ENCODE measurements around the gene GH1.
"Not testable (repeated sequence)": the region's sequence is repeated elsewhere in the genome, so short reads cannot be mapped to it uniquely, and the experiment has no call there.

The GH1 gene

DNA sequence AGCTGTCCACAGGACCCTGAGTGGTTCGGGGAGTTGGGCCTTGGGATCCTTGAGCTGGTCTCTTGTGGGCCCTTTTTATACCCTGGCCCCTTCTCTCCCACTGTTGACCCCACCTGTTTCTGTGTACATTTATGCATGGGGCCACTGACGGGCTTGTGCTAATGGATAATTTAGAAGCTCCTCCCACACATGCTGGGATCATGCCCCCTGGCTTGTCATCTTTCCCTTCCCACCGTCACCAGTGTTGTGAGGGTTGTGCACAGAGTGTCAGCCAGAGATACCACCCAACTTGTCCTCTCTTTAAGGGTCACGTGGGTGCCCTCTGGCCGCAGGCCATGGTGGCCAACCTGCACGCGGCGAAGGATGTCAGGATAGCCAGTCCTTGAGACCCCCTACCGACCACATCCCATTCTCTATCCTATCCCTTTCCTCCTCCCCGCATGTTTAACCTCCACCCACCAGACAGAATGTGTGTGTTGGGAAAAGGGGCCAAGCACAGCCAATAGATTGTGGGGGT, at the start of gene GH1:
Gene GH1, minus strand, starts transcription at position 51 of the 517 bp plus-strand sequence. CDS start 63 bp downstream, outside the sequence.
- not testable (repeated sequence) for H3K9me3 ChIP-seq (ENCODE audit: control insufficient read depth in 1 of 2, low read length in 2 of 2); H3K36me3 ChIP-seq (ENCODE audit: control insufficient read depth in 1 of 2, insufficient read depth in 2 of 2, low read length in 2 of 2); H3K27ac ChIP-seq (ENCODE audit: low read depth, low read length); H3K27me3 ChIP-seq (ENCODE audit: control insufficient read depth in 1 of 2, insufficient read depth in 2 of 2, low read length in 2 of 2); H3K4me3 ChIP-seq (ENCODE audit: low read depth in 1 of 2, low read length in 2 of 2); H3K4me1 ChIP-seq (ENCODE audit: control insufficient read depth in 1 of 2, insufficient read depth in 2 of 2, low read length in 2 of 2); H3K9ac ChIP-seq (ENCODE audit: low read depth in 1 of 2, low read length in 2 of 2)

DNA sequence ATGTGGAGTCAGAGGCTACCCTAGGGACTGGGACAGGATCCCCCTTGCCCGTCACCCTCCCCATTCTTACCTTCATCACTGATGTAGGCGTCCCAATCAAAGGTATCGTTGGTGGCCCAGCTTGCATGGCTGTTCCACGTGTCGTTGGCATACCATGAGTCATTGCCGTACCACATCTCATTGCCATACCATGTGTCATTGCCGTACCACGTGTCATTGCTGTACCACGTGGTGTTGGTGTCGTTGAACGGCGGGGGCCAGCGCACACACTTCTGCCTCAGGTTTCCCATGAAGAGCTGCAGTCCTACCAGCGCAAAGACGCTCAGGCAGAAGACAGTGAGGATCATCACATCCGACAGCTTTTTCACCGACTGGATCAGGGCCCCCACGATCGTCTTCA, 49.3 kb upstream of the GH1 start:
- H3K27me3 ChIP-seq (ENCODE audit: control insufficient read depth in 1 of 2, insufficient read depth in 2 of 2, low read length in 2 of 2), result no peaks in the 10 kb centered on the region
- H3K9ac ChIP-seq (ENCODE audit: low read depth in 1 of 2, low read length in 2 of 2), result no peak overlapping the region
- no peak overlapping the region for H3K27ac ChIP-seq (ENCODE audit: low read depth, low read length)
- H3K36me3 ChIP-seq (ENCODE audit: control insufficient read depth in 1 of 2, insufficient read depth in 2 of 2, low read length in 2 of 2), result no peaks in the 10 kb centered on the region
- H3K4me1 ChIP-seq (ENCODE audit: control insufficient read depth in 1 of 2, insufficient read depth in 2 of 2, low read length in 2 of 2), result no peaks in the 10 kb centered on the region
- no peak overlapping the region for H3K4me3 ChIP-seq (ENCODE audit: low read depth in 1 of 2, low read length in 2 of 2)
- H3K9me3 ChIP-seq (ENCODE audit: control insufficient read depth in 1 of 2, low read length in 2 of 2), result no peaks in the 10 kb centered on the region

DNA sequence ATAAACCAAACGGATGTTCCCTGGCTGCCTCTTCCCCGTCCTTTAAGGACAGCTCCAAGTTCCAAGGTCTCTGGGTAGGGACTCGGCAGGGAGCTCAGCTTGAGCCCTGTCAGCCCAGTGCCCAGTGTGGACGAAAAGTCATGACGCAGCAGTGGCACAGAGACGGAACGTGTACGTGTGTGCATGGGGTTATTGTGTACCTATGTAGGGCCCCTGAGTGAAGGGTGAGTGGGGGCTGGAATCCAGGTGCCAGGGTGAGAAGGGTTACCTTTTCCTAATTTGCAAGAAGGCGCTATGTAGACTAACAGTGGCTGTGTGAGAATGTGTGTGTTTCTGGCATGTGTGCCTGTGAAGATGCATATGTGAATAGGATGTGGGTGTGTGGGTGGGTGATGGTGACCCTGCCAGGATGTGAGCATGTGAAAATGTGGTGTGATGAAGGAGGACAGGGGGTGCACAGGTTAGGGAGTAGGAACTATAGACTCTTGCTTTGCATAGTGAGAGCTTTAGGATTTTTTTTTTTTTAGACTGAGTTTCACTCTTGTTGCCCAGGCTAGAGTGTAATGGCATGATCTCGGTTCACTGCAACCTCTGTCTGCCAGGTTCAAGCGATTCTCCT, 48.1 kb upstream of the GH1 start:
- Histone ChIP-seq H3K27ac (ENCODE audit: low read depth, low read length) (no peak overlapping the region), H3K4me1 (ENCODE audit: control insufficient read depth in 1 of 2, insufficient read depth in 2 of 2, low read length in 2 of 2) (no peaks in the 10 kb centered on the region), H3K27me3 (ENCODE audit: control insufficient read depth in 1 of 2, insufficient read depth in 2 of 2, low read length in 2 of 2) (no peaks in the 10 kb centered on the region), H3K9me3 (ENCODE audit: control insufficient read depth in 1 of 2, low read length in 2 of 2) (no peaks in the 10 kb centered on the region), H3K9ac (ENCODE audit: low read depth in 1 of 2, low read length in 2 of 2) (no peak overlapping the region), H3K36me3 (ENCODE audit: control insufficient read depth in 1 of 2, insufficient read depth in 2 of 2, low read length in 2 of 2) (no peaks in the 10 kb centered on the region), H3K4me3 (ENCODE audit: low read depth in 1 of 2, low read length in 2 of 2) (no peak overlapping the region)

GRCh38 chr17:63963123-63963522, 44.5 kb upstream of the GH1 start:
- no peak overlapping the region for H3K4me3 ChIP-seq (ENCODE audit: low read depth in 1 of 2, low read length in 2 of 2)
- no peaks in the 10 kb centered on the region for H3K9me3 ChIP-seq (ENCODE audit: control insufficient read depth in 1 of 2, low read length in 2 of 2)
- no peaks in the 10 kb centered on the region for H3K36me3 ChIP-seq (ENCODE audit: control insufficient read depth in 1 of 2, insufficient read depth in 2 of 2, low read length in 2 of 2)
- H3K9ac ChIP-seq (ENCODE audit: low read depth in 1 of 2, low read length in 2 of 2), result no peak overlapping the region
- H3K27me3 ChIP-seq (ENCODE audit: control insufficient read depth in 1 of 2, insufficient read depth in 2 of 2, low read length in 2 of 2), result no peaks in the 10 kb centered on the region
- H3K4me1 ChIP-seq (ENCODE audit: control insufficient read depth in 1 of 2, insufficient read depth in 2 of 2, low read length in 2 of 2), result peaks cover 3 to 5% of the 10 kb centered on the region in 2 donors
- H3K27ac ChIP-seq (ENCODE audit: low read depth, low read length), result no peak overlapping the region

DNA sequence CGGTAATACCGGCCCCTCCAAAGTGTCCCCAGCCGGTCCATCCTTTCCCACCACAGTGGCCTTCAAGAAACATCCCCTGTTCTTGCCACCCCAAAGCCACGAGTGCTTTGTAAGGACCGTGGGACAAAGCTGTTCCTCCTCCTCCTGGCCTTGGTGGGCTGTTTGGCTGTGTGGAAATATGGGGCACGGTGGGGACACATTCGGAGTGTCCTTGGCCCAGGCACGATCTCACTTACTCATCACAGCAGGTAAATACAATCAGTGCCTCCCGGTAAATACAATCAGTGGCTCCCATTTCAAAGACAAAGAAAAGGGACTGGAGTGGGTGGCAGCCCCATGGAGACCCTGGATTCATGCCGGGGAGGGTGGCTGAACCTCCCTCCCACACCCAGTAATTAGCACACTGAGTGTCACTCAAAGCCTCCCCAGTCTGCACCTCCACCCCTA, 43.7 kb upstream of the GH1 start:
- H3K27ac ChIP-seq (ENCODE audit: low read depth, low read length), result no peak overlapping the region
- H3K36me3 ChIP-seq (ENCODE audit: control insufficient read depth in 1 of 2, insufficient read depth in 2 of 2, low read length in 2 of 2), result no peaks in the 10 kb centered on the region

DNA sequence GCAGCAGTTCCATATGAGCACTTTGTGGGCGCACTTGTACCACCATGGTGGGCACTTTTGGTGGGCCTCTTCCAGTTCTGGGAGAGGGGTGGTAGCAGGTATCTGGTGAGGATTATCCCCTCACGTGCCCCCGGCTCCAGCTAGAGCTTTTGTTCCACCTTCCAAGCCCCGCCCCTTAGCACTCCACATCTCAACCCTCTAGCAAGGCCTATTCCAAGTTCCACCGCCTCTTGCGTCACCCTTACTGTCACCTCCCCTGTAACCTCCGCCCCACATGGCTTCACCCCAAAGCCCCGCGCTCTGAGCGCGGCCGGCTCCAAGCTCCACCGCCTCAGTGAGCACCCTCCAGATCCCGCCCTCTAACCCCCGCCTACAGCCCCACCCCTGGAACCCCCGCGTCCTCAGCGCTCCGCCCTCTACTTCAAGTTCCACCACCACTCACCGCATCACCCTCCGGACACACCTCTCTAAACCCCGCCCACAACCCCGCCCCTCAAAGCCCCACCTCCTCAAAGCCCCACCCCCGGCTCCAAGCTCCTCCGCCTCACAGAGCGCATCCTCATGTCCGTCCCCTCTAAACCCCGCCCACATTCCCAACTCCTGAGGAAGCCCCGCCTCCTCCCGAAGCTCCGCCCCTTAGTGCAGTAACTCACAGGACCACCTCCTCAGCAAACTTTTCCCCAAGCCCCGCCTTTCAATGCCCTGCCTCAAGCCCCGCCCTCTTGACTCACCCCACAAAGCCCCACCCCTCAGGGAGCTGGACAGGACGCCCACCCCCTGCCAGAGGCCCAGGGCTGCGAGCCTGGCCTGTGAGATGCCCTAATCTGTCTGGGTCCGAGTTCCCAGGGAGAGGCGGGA, 42.9 kb upstream of the GH1 start:
- no peaks in the 10 kb centered on the region for H3K36me3 ChIP-seq (ENCODE audit: control insufficient read depth in 1 of 2, insufficient read depth in 2 of 2, low read length in 2 of 2)
- no peaks in the 10 kb centered on the region for H3K27me3 ChIP-seq (ENCODE audit: control insufficient read depth in 1 of 2, insufficient read depth in 2 of 2, low read length in 2 of 2)
- H3K9ac ChIP-seq (ENCODE audit: low read depth in 1 of 2, low read length in 2 of 2), result no peak overlapping the region
- no peak overlapping the region for H3K27ac ChIP-seq (ENCODE audit: low read depth, low read length)
- peak overlapping the region; percentile 23 to 55 for H3K4me3 ChIP-seq (ENCODE audit: low read depth in 1 of 2, low read length in 2 of 2)
- H3K9me3 ChIP-seq (ENCODE audit: control insufficient read depth in 1 of 2, low read length in 2 of 2), result no peaks in the 10 kb centered on the region
- peaks cover 3 to 5% of the 10 kb centered on the region in 2 donors for H3K4me1 ChIP-seq (ENCODE audit: control insufficient read depth in 1 of 2, insufficient read depth in 2 of 2, low read length in 2 of 2)

More for the DNA sequence above, 43.7 kb upstream of the GH1 start:
- no peak overlapping the region for H3K4me3 ChIP-seq (ENCODE audit: low read depth in 1 of 2, low read length in 2 of 2)
- no peak overlapping the region for H3K9ac ChIP-seq (ENCODE audit: low read depth in 1 of 2, low read length in 2 of 2)
- H3K9me3 ChIP-seq (ENCODE audit: control insufficient read depth in 1 of 2, low read length in 2 of 2), result no peaks in the 10 kb centered on the region
- no peaks in the 10 kb centered on the region for H3K27me3 ChIP-seq (ENCODE audit: control insufficient read depth in 1 of 2, insufficient read depth in 2 of 2, low read length in 2 of 2)
- H3K4me1 ChIP-seq (ENCODE audit: control insufficient read depth in 1 of 2, insufficient read depth in 2 of 2, low read length in 2 of 2), result peaks cover 3 to 5% of the 10 kb centered on the region in 2 donors

DNA sequence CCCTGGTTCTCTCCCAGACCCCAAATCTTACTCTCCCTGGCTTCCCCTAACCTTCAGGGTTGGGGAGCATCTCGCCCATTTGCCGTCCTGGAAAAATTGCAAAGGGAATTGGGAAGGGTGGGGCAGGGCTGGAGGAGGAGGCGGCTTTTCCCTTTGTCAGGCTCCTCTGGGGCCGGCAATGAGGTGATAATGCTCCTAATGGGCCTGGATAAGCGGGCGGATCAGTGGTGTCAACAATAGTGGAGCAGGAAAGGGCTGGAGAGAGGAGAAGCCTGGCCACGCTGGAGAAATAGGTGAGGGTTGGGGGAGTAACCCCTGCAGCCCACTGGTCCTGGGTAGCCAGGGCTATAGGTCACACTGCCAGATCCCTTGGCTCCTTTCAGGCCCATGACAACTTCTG, 41.8 kb upstream of the GH1 start:
- H3K27me3 ChIP-seq (ENCODE audit: control insufficient read depth in 1 of 2, insufficient read depth in 2 of 2, low read length in 2 of 2), result no peaks in the 10 kb centered on the region
- H3K4me1 ChIP-seq (ENCODE audit: control insufficient read depth in 1 of 2, insufficient read depth in 2 of 2, low read length in 2 of 2), result peaks cover 3 to 5% of the 10 kb centered on the region in 2 donors
- no peaks in the 10 kb centered on the region for H3K9me3 ChIP-seq (ENCODE audit: control insufficient read depth in 1 of 2, low read length in 2 of 2)
- H3K36me3 ChIP-seq (ENCODE audit: control insufficient read depth in 1 of 2, insufficient read depth in 2 of 2, low read length in 2 of 2), result no peaks in the 10 kb centered on the region
- H3K9ac ChIP-seq (ENCODE audit: low read depth in 1 of 2, low read length in 2 of 2), result no peak overlapping the region
- H3K4me3 ChIP-seq (ENCODE audit: low read depth in 1 of 2, low read length in 2 of 2), result no peak overlapping the region
- no peak overlapping the region for H3K27ac ChIP-seq (ENCODE audit: low read depth, low read length)

DNA sequence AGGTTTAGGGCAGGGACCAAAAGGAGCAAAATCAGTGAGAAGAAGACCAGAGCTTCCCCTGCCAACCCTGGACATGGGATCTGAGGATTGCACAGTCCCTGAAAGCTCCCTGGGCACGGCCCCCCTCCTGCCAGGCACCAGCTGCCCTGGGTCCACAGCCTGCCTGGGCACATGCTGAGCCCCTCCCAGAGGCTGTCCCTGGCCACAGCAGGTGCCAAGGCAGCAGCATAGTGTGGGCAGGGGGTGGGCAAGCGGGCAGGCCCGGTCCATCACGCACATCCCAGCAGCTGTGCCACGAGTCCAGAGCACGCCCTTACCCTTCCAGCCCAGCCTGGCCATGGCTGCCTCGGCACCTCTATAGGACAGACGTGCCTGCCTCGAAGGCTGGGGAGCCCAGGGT, 41.4 kb upstream of the GH1 start:
- Histone ChIP-seq H3K4me3 (ENCODE audit: low read depth in 1 of 2, low read length in 2 of 2) (no peak overlapping the region), H3K27ac (ENCODE audit: low read depth, low read length) (no peak overlapping the region), H3K4me1 (ENCODE audit: control insufficient read depth in 1 of 2, insufficient read depth in 2 of 2, low read length in 2 of 2) (peaks cover 3 to 5% of the 10 kb centered on the region in 2 donors), H3K9me3 (ENCODE audit: control insufficient read depth in 1 of 2, low read length in 2 of 2) (no peaks in the 10 kb centered on the region), H3K36me3 (ENCODE audit: control insufficient read depth in 1 of 2, insufficient read depth in 2 of 2, low read length in 2 of 2) (no peaks in the 10 kb centered on the region), H3K9ac (ENCODE audit: low read depth in 1 of 2, low read length in 2 of 2) (no peak overlapping the region), H3K27me3 (ENCODE audit: control insufficient read depth in 1 of 2, insufficient read depth in 2 of 2, low read length in 2 of 2) (no peaks in the 10 kb centered on the region)

DNA sequence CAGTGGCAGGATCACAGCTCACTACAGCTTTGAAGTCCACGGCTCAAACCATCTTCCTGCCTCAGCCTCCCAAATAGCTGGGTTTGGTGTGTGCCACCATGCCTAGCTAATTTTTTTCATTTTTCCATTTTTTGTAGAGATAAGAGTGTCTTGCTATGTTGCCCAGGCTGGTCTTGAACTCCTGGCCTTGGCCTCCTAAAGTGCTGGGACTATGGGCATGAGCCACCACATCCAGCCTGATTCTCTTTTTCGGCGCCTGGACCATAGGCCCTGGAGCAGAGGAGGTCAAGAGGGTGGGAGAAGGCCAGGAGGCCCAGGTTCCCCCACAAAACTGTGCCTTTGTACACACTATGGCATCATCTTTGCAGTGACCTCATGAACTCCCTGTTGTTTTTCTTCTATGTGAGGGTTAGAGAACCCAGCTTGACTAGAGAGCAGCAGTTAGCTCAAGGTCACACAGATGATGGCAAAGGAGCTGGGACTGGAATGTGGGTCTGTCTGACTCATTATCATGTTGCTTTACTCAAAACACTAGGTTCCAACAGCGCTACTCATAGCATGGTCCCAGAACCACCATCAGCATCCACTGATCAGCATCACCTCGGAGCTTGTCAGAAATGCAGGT, 37.8 kb upstream of the GH1 start:
- no peak overlapping the region for H3K27ac ChIP-seq (ENCODE audit: low read depth, low read length)
- H3K9ac ChIP-seq (ENCODE audit: low read depth in 1 of 2, low read length in 2 of 2), result no peak overlapping the region

DNA sequence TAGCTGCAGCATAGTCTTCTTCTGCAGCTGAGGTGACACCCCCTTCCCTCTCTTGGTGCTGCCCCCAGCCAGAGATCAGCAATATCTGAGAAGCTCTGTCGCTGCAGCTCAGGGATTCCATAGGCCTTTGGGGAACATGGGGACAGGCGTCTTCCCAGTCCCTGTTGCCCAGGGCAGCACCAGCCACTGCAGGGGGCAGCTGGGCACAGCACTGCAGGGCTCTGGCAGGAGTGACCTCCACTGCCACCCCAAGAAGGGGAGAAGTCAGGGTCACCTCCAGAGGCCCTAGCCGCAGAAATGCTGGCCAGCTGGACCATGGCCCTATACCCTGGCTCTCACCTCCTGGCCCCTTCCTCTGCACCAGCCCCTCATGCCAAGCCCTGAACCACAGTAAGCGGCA, 37.2 kb upstream of the GH1 start:
- H3K4me1 ChIP-seq (ENCODE audit: control insufficient read depth in 1 of 2, insufficient read depth in 2 of 2, low read length in 2 of 2), result no peaks in the 10 kb centered on the region
- no peaks in the 10 kb centered on the region for H3K27me3 ChIP-seq (ENCODE audit: control insufficient read depth in 1 of 2, insufficient read depth in 2 of 2, low read length in 2 of 2)
- no peaks in the 10 kb centered on the region for H3K36me3 ChIP-seq (ENCODE audit: control insufficient read depth in 1 of 2, insufficient read depth in 2 of 2, low read length in 2 of 2)
- no peak overlapping the region for H3K4me3 ChIP-seq (ENCODE audit: low read depth in 1 of 2, low read length in 2 of 2)
- H3K9ac ChIP-seq (ENCODE audit: low read depth in 1 of 2, low read length in 2 of 2), result no peak overlapping the region
- H3K9me3 ChIP-seq (ENCODE audit: control insufficient read depth in 1 of 2, low read length in 2 of 2), result no peaks in the 10 kb centered on the region
- no peak overlapping the region for H3K27ac ChIP-seq (ENCODE audit: low read depth, low read length)

More for the DNA sequence above, 37.8 kb upstream of the GH1 start:
- H3K36me3 ChIP-seq (ENCODE audit: control insufficient read depth in 1 of 2, insufficient read depth in 2 of 2, low read length in 2 of 2), result no peaks in the 10 kb centered on the region
- H3K9me3 ChIP-seq (ENCODE audit: control insufficient read depth in 1 of 2, low read length in 2 of 2), result no peaks in the 10 kb centered on the region
- H3K4me1 ChIP-seq (ENCODE audit: control insufficient read depth in 1 of 2, insufficient read depth in 2 of 2, low read length in 2 of 2), result peaks cover 3 to 4% of the 10 kb centered on the region in 2 donors
- no peaks in the 10 kb centered on the region for H3K27me3 ChIP-seq (ENCODE audit: control insufficient read depth in 1 of 2, insufficient read depth in 2 of 2, low read length in 2 of 2)
- H3K4me3 ChIP-seq (ENCODE audit: low read depth in 1 of 2, low read length in 2 of 2), result no peak overlapping the region

Measured in duodenal mucosa (tissue), 2 donors.